HG02884 (cell line): Measurements from ENCODE around the gene ANKRD61.
"Not testable (repeated sequence)": the region's sequence is repeated elsewhere in the genome, so short reads cannot be mapped to it uniquely, and the experiment has no call there.

Experiments used
- ATAC-seq: cut with Tn5 transposase; IDR thresholded peaks from one replicate; pipeline ENCODE4 v1.9.1; 2021; ENCODE audit warnings: mild to moderate bottlenecking, moderate library complexity; ENCODE audit not compliant: unreplicated experiment

The ANKRD61 gene

GRCh38 chr7:6028563-6028962 lies 2.6 kb upstream of the ANKRD61 start:
- ATAC-seq, result no peak

- ATAC-seq, result no peak
Observed at GRCh38 chr7:6031567-6031966, 391 bp downstream of the ANKRD61 start.

GRCh38 chr7:6032167-6032566 lies 991 bp downstream of the ANKRD61 start:
- no peak for ATAC-seq

GRCh38 chr7:6032641-6033040 lies 1.5 kb downstream of the ANKRD61 start:
- no peak for ATAC-seq

GRCh38 chr7:6035165-6035564 lies 4.0 kb downstream of the ANKRD61 start:
- ATAC-seq, result no peak

- ATAC-seq, result no peak
Observed at GRCh38 chr7:6035686-6036085, 4.5 kb downstream of the ANKRD61 start.

- no peak for ATAC-seq
Observed at GRCh38 chr7:6049780-6050179, 18.6 kb downstream of the ANKRD61 start.

GRCh38 chr7:6051185-6051584 lies 20.0 kb downstream of the ANKRD61 start:
- not testable (repeated sequence) for ATAC-seq

GRCh38 chr7:6056616-6057015 lies 25.4 kb downstream of the ANKRD61 start:
- no peak for ATAC-seq

- no peak for ATAC-seq
Observed at GRCh38 chr7:6057316-6058129, 26.3 kb downstream of the ANKRD61 start.

- not testable (repeated sequence) for ATAC-seq
Observed at GRCh38 chr7:6059941-6060340, 28.8 kb downstream of the ANKRD61 start.

- ATAC-seq, result no peak
Observed at GRCh38 chr7:6071406-6071805, 40.2 kb downstream of the ANKRD61 start.

- ATAC-seq, result no peak
Observed at GRCh38 chr7:6074612-6075380, 43.6 kb downstream of the ANKRD61 start.

- ATAC-seq, result no peak
Observed at GRCh38 chr7:6078548-6078947, 47.4 kb downstream of the ANKRD61 start.

- ATAC-seq, result not testable (repeated sequence)
Observed at GRCh38 chr7:6083047-6083446, 51.9 kb downstream of the ANKRD61 start.
